ENCODE data around the gene NDUFA3.
A peak's percentile ranks its signal among the peaks of the same experiment; 100 is the strongest.

Gene NDUFA3

GRCh38 chr19:54106716-54107115 is 4.1 kb downstream of the NDUFA3 start:
- Histone ChIP-seq H3K36me3 (peaks cover 66% of the 10 kb centered on the region), H3K4me1 (peaks cover 22% of the 10 kb centered on the region), H3K9me3 (no peaks in the 10 kb centered on the region), H3K27me3 (no peaks in the 10 kb centered on the region), H3K9ac (no peak overlapping the region), H3K4me3 (no peak overlapping the region), H3K27ac (no peak overlapping the region), H4K20me1 (peaks cover 47% of the 10 kb centered on the region), H3K4me2 (no peak overlapping the region)
- no peak for TF ChIP-seq Cebpa-rat (IDR thresholded peaks at IDR 0.05)

GRCh38 chr19:54107876-54108490 is 5.3 kb downstream of the NDUFA3 start:
- no peak overlapping the region for H3K9ac ChIP-seq
- no peaks in the 10 kb centered on the region for H3K27me3 ChIP-seq
- peaks cover 79% of the 10 kb centered on the region for H3K36me3 ChIP-seq
- no peak overlapping the region for H3K4me3 ChIP-seq
- no peak for TF ChIP-seq Cebpa-rat (IDR thresholded peaks at IDR 0.05)
- H3K27ac ChIP-seq, result no peak overlapping the region
- peaks cover 14% of the 10 kb centered on the region for H3K4me1 ChIP-seq
- no peaks in the 10 kb centered on the region for H3K9me3 ChIP-seq
- H3K4me2 ChIP-seq, result no peak overlapping the region
- H4K20me1 ChIP-seq, result peaks cover 47% of the 10 kb centered on the region

DNA sequence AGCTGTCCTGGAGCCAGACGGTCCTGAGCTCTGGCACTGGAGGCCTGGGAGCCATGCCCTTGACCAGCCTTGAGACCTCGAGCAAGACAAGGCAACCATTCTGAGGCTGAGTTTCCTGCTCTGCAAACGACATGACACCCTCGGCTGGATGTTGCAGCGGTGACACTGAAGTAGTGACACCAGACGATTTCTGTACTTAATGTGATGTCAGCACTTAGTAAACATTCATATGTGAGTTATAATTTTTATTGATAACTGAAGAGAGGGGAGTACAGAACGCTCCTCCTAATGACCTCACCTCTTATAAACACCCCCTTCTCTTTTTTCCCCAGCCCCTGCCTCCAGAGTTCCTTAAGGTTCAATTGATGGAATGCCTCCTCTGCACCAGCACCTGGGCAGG is 5.8 kb downstream of the NDUFA3 start:
- no peaks in the 10 kb centered on the region for H3K27me3 ChIP-seq
- peaks cover 47% of the 10 kb centered on the region for H4K20me1 ChIP-seq
- peaks cover 84% of the 10 kb centered on the region for H3K36me3 ChIP-seq
- no peak overlapping the region for H3K4me2 ChIP-seq
- no peak overlapping the region for H3K4me3 ChIP-seq
- TF ChIP-seq Cebpa-rat (IDR thresholded peaks at IDR 0.05), result no peak
- no peak overlapping the region for H3K9ac ChIP-seq
- H3K27ac ChIP-seq, result no peak overlapping the region
- H3K4me1 ChIP-seq, result peaks cover 12% of the 10 kb centered on the region
- H3K9me3 ChIP-seq, result no peaks in the 10 kb centered on the region

DNA sequence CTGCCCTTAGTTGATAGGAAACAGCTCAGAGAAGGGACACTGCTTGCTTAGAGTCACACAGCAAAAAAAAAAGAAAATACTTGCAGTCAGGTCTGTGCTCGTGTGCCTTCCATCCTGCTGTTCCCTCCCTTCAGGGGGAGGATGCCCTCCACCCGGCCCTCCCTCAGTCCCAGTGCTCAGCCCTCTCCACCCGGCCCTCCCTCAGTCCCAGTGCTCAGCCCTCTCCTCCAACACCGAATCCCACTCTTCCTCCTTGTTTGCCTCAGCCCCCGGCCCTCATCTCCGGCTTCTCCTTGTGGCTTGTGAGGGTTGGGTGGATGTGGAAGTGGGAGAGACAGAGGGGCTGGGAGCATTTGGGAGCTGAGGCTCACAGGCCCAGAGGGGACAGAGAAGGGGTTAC is 7.0 kb downstream of the NDUFA3 start:
- H4K20me1 ChIP-seq, result peaks cover 54% of the 10 kb centered on the region
- no peak overlapping the region for H3K4me3 ChIP-seq
- no peak overlapping the region for H3K4me2 ChIP-seq
- peaks cover 87% of the 10 kb centered on the region for H3K36me3 ChIP-seq
- no peak for TF ChIP-seq Cebpa-rat (IDR thresholded peaks at IDR 0.05)
- H3K27me3 ChIP-seq, result no peaks in the 10 kb centered on the region
- no peaks in the 10 kb centered on the region for H3K9me3 ChIP-seq
- no peak overlapping the region for H3K27ac ChIP-seq
- H3K9ac ChIP-seq, result no peak overlapping the region
- H3K4me1 ChIP-seq, result peaks cover 11% of the 10 kb centered on the region

GRCh38 chr19:54114340-54115108 is 11.9 kb downstream of the NDUFA3 start:
- H3K9me3 ChIP-seq, result no peaks in the 10 kb centered on the region
- peaks cover 61% of the 10 kb centered on the region for H3K36me3 ChIP-seq
- H3K9ac ChIP-seq, result peak overlapping the region; percentile 90
- peak overlapping the region; percentile 94 for H3K4me3 ChIP-seq
- H3K4me2 ChIP-seq, result peak overlapping the region; percentile 94
- peaks cover 24% of the 10 kb centered on the region for H3K4me1 ChIP-seq
- H3K27me3 ChIP-seq, result no peaks in the 10 kb centered on the region
- H3K27ac ChIP-seq, result peak overlapping the region; percentile 91
- no peak for TF ChIP-seq Cebpa-rat (IDR thresholded peaks at IDR 0.05)
- H4K20me1 ChIP-seq, result peaks cover 38% of the 10 kb centered on the region

DNA sequence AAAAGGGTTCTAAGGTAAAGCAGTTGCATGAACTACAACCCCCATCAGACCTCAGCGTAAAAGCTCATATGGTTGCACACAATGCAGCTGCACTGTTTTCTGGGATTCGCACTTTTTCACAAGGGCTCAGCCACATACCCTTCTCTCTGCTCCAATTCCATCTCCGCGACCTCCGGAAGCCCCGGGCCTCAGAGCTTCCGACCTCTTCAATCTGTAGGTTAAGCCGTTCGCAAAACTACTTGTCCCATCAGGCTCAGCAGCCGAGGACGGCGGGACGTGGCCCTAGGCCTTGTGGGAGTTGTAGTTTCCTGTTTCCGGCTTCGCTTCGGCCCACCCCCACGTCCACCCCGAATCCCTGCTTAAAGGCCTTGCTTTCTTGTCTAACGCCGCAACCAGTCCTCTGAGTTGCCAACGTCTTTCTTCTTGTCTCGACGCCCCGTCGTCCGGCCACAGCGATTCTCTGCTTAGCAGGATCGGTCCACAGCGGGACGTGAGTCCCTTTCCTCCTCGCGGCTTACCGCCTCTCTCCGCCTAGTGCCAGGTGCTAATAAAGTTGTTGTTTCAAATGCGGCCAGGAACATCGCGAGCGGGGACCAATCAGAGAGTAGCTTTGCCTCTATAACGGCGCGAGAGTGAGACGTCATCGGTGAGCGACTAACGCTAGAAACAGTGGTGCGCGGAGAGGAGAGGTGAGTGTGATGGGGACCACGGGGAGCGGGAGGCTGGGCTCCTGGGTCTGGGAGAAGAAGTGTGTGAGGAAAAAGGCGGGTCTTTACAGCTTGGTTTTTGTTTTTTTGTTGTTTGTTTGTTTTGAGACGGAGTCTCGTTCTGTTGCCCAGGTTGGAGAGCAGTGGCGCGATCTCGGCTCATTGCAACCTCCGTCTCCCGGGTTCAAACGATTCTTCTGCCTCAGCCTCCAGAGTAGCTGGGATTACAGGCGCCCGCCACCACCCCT is 12.7 kb downstream of the NDUFA3 start, which contains the start of the genes PRPF31 and TFPT:
PRPF31 (plus strand) TSS at position 646 of the 955 bp plus-strand sequence. CDS start 2,525 bp downstream, outside the sequence.
TFPT (minus strand) TSS at position 549 of the 955 bp plus-strand sequence; CDS start at position 161, 388 bp downstream.
- H3K4me2 ChIP-seq, result peak within 1 kb of the TSS; percentile 94
- H3K4me3 ChIP-seq, result peak within 1 kb of the TSS; percentile 94
- peaks cover 24% of the 10 kb centered on the region for H3K4me1 ChIP-seq
- peaks cover 61% of the 10 kb centered on the region for H3K36me3 ChIP-seq
- peak within 1 kb of the TSS; percentile 90 for H3K9ac ChIP-seq
- H4K20me1 ChIP-seq, result peaks cover 30% of the 10 kb centered on the region
- H3K27ac ChIP-seq, result peak within 1 kb of the TSS; percentile 91
- no peak for TF ChIP-seq Cebpa-rat (IDR thresholded peaks at IDR 0.05)
- no peaks in the 10 kb centered on the region for H3K27me3 ChIP-seq
- no peaks in the 10 kb centered on the region for H3K9me3 ChIP-seq

GRCh38 chr19:54121259-54121658 is 18.6 kb downstream of the NDUFA3 start:
- Histone ChIP-seq H3K27ac (no peak overlapping the region), H4K20me1 (0 out of 2 replicates have a peak, but pooled peaks cover 14% of the 10 kb centered on the region), H3K27me3 (no peaks in the 10 kb centered on the region), H3K4me2 (no peak overlapping the region), H3K9ac (no peak overlapping the region), H3K4me3 (no peak overlapping the region), H3K4me1 (peaks cover 11% of the 10 kb centered on the region), H3K36me3 (peaks cover 86% of the 10 kb centered on the region), H3K9me3 (no peaks in the 10 kb centered on the region)
- no peak for TF ChIP-seq Cebpa-rat (IDR thresholded peaks at IDR 0.05)

GRCh38 chr19:54123682-54124081 is 21.0 kb downstream of the NDUFA3 start:
- Histone ChIP-seq H3K9ac (no peak overlapping the region), H4K20me1 (no peaks in the 10 kb centered on the region), H3K4me1 (no peaks in the 10 kb centered on the region), H3K27ac (no peak overlapping the region), H3K9me3 (no peaks in the 10 kb centered on the region), H3K27me3 (no peaks in the 10 kb centered on the region), H3K4me3 (no peak overlapping the region), H3K4me2 (no peak overlapping the region), H3K36me3 (peaks cover 100% of the 10 kb centered on the region)
- TF ChIP-seq Cebpa-rat (IDR thresholded peaks at IDR 0.05), result no peak

DNA sequence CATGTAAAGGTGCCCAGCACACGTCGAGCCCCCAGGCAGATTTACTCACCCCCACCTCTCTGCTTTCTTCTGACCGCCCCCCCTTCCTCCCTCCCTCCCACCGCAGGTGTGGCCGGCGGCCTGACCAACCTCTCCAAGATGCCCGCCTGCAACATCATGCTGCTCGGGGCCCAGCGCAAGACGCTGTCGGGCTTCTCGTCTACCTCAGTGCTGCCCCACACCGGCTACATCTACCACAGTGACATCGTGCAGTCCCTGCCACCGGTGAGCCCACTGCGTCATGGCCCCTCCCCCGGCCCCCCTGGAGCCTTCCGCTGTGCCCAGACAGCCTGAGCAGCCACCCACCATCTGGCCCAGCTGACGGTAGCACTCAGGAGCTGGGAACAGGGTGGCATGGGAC is 21.7 kb downstream of the NDUFA3 start:
- Histone ChIP-seq H3K36me3 (peaks cover 100% of the 10 kb centered on the region), H3K4me1 (no peaks in the 10 kb centered on the region), H3K27ac (no peak overlapping the region), H3K9me3 (no peaks in the 10 kb centered on the region), H3K9ac (no peak overlapping the region), H4K20me1 (no peaks in the 10 kb centered on the region), H3K4me3 (no peak overlapping the region), H3K4me2 (no peak overlapping the region), H3K27me3 (no peaks in the 10 kb centered on the region)
- no peak for TF ChIP-seq Cebpa-rat (IDR thresholded peaks at IDR 0.05)

Measured in BLaER1 (cell line).